ENCODE measurements around the gene SGCG.
"Not testable (repeated sequence)": the region's sequence is repeated elsewhere in the genome, so short reads cannot be mapped to it uniquely, and the experiment has no call there.

The SGCG gene

DNA sequence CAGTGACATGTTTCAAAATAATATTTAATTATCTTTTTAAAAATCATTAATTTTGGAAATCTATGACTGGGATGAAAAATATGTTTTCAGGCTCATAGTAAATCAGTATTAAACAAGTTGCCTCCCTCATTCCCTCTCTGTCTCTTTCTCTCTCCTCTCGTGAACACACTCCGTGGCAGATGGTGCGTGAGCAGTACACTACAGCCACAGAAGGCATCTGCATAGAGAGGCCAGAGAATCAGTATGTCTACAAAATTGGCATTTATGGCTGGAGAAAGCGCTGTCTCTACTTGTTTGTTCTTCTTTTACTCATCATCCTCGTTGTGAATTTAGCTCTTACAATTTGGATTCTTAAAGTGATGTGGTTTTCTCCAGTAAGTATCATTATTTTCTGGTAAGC lies 22.7 kb downstream of the SGCG start:
- no peak overlapping the region for H3K4me3 ChIP-seq (ENCODE audit: control insufficient read depth, low read depth, low read length)
- DNase-seq (ENCODE audit: low read depth): no peak
- no peak for TF ChIP-seq CTCF (IDR thresholded peaks at IDR 0.05; ENCODE audit: control insufficient read depth, insufficient read depth, low read depth, low read length, missing control alignments)

DNA sequence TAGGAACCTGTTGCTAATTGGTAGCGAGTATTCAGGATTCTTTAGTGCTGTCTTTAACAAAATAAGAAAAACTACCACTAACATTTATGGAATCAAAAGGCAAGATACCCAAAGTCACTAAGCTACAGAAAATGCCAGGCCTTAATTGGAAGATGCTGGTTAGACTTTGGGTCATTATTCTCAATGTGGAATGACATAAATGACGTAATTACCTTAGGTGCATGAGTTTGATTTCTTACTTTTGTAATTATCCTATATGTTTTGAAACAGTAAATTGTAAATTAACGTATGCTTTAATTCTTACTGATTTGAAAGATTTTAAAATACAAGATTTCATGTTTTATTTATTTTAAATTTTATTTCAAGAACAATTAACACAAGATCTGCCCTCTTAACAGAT lies 25.0 kb downstream of the SGCG start:
- TF ChIP-seq CTCF (IDR thresholded peaks at IDR 0.05; ENCODE audit: control insufficient read depth, insufficient read depth, low read depth, low read length, missing control alignments): no peak
- DNase-seq (ENCODE audit: low read depth): no peak
- H3K4me3 ChIP-seq (ENCODE audit: control insufficient read depth, low read depth, low read length): no peak overlapping the region

GRCh38 chr13:23212671-23213070 lies 31.9 kb downstream of the SGCG start:
- DNase-seq (ENCODE audit: low read depth): no peak
- no peak for TF ChIP-seq CTCF (IDR thresholded peaks at IDR 0.05; ENCODE audit: control insufficient read depth, insufficient read depth, low read depth, low read length, missing control alignments)
- H3K4me3 ChIP-seq (ENCODE audit: control insufficient read depth, low read depth, low read length): no peak overlapping the region

GRCh38 chr13:23231241-23231640 lies 50.5 kb downstream of the SGCG start:
- no peak overlapping the region for H3K4me3 ChIP-seq (ENCODE audit: control insufficient read depth, low read depth, low read length)
- TF ChIP-seq CTCF (IDR thresholded peaks at IDR 0.05; ENCODE audit: control insufficient read depth, insufficient read depth, low read depth, low read length, missing control alignments): no peak
- no peak for DNase-seq (ENCODE audit: low read depth)

GRCh38 chr13:23235994-23236393 lies 55.2 kb downstream of the SGCG start:
- no peak overlapping the region for H3K4me3 ChIP-seq (ENCODE audit: control insufficient read depth, low read depth, low read length)
- no peak for TF ChIP-seq CTCF (IDR thresholded peaks at IDR 0.05; ENCODE audit: control insufficient read depth, insufficient read depth, low read depth, low read length, missing control alignments)
- DNase-seq (ENCODE audit: low read depth): no peak

DNA sequence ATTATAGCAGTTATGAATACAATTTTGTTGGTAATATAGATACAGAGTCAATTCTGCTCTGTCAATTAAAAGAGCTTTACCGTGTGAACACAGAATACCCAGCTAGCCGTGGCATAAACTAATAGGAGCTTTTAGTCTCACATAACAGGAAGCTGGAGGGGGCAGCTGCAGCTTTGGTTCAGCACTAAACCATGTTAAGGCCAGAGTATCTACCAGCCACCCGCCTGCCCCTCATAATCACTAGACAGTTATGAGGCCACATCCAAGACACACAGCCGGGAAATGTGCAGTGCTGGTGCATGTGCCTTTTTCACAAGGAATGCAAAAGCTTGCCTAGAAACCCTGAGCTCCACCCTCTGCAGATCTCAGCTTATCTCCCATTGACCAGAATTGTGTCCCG lies 62.3 kb downstream of the SGCG start:
- TF ChIP-seq CTCF (IDR thresholded peaks at IDR 0.05; ENCODE audit: control insufficient read depth, insufficient read depth, low read depth, low read length, missing control alignments): no peak
- H3K4me3 ChIP-seq (ENCODE audit: control insufficient read depth, low read depth, low read length): no peak overlapping the region
- no peak for DNase-seq (ENCODE audit: low read depth)

GRCh38 chr13:23248410-23248809 lies 67.6 kb downstream of the SGCG start:
- H3K4me3 ChIP-seq (ENCODE audit: control insufficient read depth, low read depth, low read length): not testable (repeated sequence)

More at GRCh38 chr13:23248410-23248809, 67.6 kb downstream of the SGCG start:
- not testable (repeated sequence) for DNase-seq (ENCODE audit: low read depth)

Measured in AG09309 (cell line).